ENCODE results near the gene CCDC92. TPM values are rescaled to one million over a fixed set of nuclear protein-coding genes. Genes with fewer than 3 reads are reported as not detected.

CCDC92 gene
- total RNA-seq, 1 donor from 2014 or later = 55.1 TPM

GRCh38 chr12:123938679-123939480, 33.8 kb downstream of the CCDC92 start:
- Mint-ChIP-seq H3K4me1 (ENCODE audit: unreplicated experiment) (peaks cover 38% of the 10 kb centered on the region), H3K27ac (ENCODE audit: unreplicated experiment) (peak overlapping the region; percentile 31), H3K27me3 (ENCODE audit: unreplicated experiment) (no peaks in the 10 kb centered on the region), H3K36me3 (ENCODE audit: unreplicated experiment) (peaks cover 47% of the 10 kb centered on the region), H3K4me3 (ENCODE audit: unreplicated experiment) (no peak overlapping the region), H3K9me3 (ENCODE audit: unreplicated experiment) (peaks cover 3% of the 10 kb centered on the region)
- peak; percentile 29 for TF ChIP-seq CTCF (IDR thresholded peaks at IDR 0.05)
- DNase-seq (ENCODE audit: extremely low spot score, unreplicated experiment) = no peak

GRCh38 chr12:123937707-123938591, 34.7 kb downstream of the CCDC92 start:
- DNase-seq (ENCODE audit: extremely low spot score, unreplicated experiment) = no peak
- peaks cover 29% of the 10 kb centered on the region for H3K4me1 Mint-ChIP-seq (ENCODE audit: unreplicated experiment)
- peaks cover 48% of the 10 kb centered on the region for H3K36me3 Mint-ChIP-seq (ENCODE audit: unreplicated experiment)
- H3K27ac Mint-ChIP-seq (ENCODE audit: unreplicated experiment) = peak overlapping the region; percentile 31
- H3K4me3 Mint-ChIP-seq (ENCODE audit: unreplicated experiment) = no peak overlapping the region
- no peaks in the 10 kb centered on the region for H3K27me3 Mint-ChIP-seq (ENCODE audit: unreplicated experiment)
- TF ChIP-seq CTCF (IDR thresholded peaks at IDR 0.05) = no peak
- H3K9me3 Mint-ChIP-seq (ENCODE audit: unreplicated experiment) = peaks cover 3% of the 10 kb centered on the region

- no peak for TF ChIP-seq CTCF (IDR thresholded peaks at IDR 0.05)
- H3K4me1 Mint-ChIP-seq (ENCODE audit: unreplicated experiment) = peaks cover 21% of the 10 kb centered on the region
Measured at GRCh38 chr12:123936956-123937706, 35.5 kb downstream of the CCDC92 start.

GRCh38 chr12:123936471-123936870, 36.2 kb downstream of the CCDC92 start:
- Mint-ChIP-seq H3K9me3 (ENCODE audit: unreplicated experiment) (peaks cover 9% of the 10 kb centered on the region), H3K4me3 (ENCODE audit: unreplicated experiment) (no peak overlapping the region), H3K4me1 (ENCODE audit: unreplicated experiment) (peaks cover 14% of the 10 kb centered on the region), H3K36me3 (ENCODE audit: unreplicated experiment) (peaks cover 47% of the 10 kb centered on the region), H3K27ac (ENCODE audit: unreplicated experiment) (no peak overlapping the region), H3K27me3 (ENCODE audit: unreplicated experiment) (no peaks in the 10 kb centered on the region)
- no peak for DNase-seq (ENCODE audit: extremely low spot score, unreplicated experiment)
- TF ChIP-seq CTCF (IDR thresholded peaks at IDR 0.05) = no peak

More at GRCh38 chr12:123936956-123937706, 35.5 kb downstream of the CCDC92 start:
- no peaks in the 10 kb centered on the region for H3K27me3 Mint-ChIP-seq (ENCODE audit: unreplicated experiment)
- no peak for DNase-seq (ENCODE audit: extremely low spot score, unreplicated experiment)
- peaks cover 52% of the 10 kb centered on the region for H3K36me3 Mint-ChIP-seq (ENCODE audit: unreplicated experiment)
- no peak overlapping the region for H3K27ac Mint-ChIP-seq (ENCODE audit: unreplicated experiment)
- H3K4me3 Mint-ChIP-seq (ENCODE audit: unreplicated experiment) = no peak overlapping the region
- H3K9me3 Mint-ChIP-seq (ENCODE audit: unreplicated experiment) = peaks cover 10% of the 10 kb centered on the region
